Left cardiac atrium (tissue), 4 donors: ENCODE measurements around the gene ZNF408. TPM values are rescaled to one million over a fixed set of nuclear protein-coding genes. Genes with fewer than 3 reads are reported as not detected.

Experiments
- ATAC-seq, 2 donors: fragments of 200-7000 bp; cut with Tn5 transposase; one replicate each; pipeline ENCODE4 v1.9.1; 2020; ENCODE audit warnings: mild to moderate bottlenecking in 2 of 2, moderate library complexity in 2 of 2
- DNase-seq: peaks from one replicate; pipeline ENCODE4 v3.0.0-alpha.2; 2020
- intact Hi-C, 2 donors: fragments of 100-400 bp; cut with DNase I; formaldehyde crosslinking; loops; one replicate each; pipeline versions ENCODE4 v1.14.1 to v1.15.1; 2022 to 2023
- total RNA-seq, 2 donors: library from RNA; stranded (reverse); fragmentation: NEBNext Ultra II Directional; extraction: Animal tissue kit (Norgen Biotek cat#: 25700); gene quantifications; one replicate each; pipeline ENCODE4 v1.2.1, GENCODE V29; 2021
- donor health status: DM: no; HTN: yes; CAD: no.
- donor health status: DM: no; HTN: yes; CAD: no; lungs with severe emphysema.
- donor health status: DM: yes; HTN: yes; CAD: no.
- donor health status: Dilated cardiomyopathy.

The ZNF408 gene
- total RNA-seq, 2 donors from 2014 or later: 7.4 to 9.3 TPM

DNA sequence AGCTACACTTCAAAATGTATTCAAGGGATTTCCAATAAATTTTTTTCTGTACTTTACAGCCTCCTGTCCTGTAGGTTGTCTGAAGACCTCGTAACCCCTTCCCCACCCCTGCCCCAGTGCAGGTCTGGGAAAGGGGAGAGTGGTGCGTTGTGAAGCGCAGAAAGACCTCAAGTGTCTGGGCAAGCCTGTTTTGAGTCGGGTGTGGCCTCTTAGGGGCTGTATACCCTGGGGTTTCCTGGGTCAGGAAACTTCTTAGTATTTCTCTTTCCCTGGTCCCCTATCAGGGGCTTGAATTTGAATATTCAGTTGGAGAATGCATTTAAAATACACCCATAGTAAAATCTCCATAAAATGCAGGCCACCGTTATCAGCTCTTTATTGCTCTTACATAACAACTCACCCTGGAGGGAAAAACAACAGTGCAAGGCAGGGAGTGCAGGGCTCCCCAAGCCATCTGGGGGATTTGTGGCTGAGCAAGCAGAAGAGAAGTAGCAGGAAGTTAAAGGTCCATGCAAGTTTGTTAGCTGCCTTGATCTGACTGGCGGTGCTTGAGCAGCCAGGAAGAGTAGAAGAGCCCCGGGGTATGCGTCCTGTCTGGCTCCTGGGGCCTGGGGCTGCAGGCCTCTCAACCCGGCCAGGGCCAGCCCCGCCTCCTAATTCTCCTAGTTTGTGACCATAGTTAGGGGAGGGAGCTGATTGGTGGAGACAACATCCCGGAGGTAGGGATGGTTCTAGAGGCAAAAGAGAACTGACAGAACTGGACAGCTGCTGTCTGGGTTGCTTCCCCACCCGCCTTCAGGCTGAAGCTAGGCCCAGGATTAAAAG lies 26.2 kb upstream of the ZNF408 start:
- intact Hi-C loops: no loop called here
- peak; percentile 12 for DNase-seq
- ATAC-seq: peak; percentile 38 to 56

DNA sequence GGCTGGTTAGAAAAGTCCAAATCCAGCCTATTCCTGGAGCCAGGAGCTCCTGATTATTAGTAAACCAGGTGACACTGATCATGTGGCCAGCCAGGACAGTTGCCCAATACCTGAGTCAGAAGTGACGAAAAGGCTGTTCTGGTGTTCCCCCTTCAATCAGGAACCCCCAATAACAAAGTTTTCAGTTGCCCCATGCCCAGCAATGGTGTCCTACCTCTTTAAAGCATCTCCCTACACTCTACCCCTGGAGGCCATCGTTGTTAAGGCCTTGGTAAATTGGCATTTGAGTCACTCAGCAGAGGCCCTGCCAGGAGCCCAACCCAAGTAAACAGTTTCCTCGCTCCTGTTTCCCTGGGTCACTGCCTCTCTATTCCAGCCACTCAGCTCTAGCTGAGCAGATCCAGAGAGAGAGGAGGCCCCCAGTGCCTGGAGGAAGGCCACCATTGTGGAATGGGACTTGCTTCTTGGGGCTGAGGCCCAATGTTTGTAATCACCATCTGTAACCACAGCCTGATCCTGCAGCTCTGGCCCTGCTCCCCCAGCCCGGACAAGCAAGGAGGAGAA lies 25.5 kb upstream of the ZNF408 start:
- ATAC-seq: peak; percentile 67 to 80
- intact Hi-C loops: no loop called here
- DNase-seq: peak; percentile 66

DNA sequence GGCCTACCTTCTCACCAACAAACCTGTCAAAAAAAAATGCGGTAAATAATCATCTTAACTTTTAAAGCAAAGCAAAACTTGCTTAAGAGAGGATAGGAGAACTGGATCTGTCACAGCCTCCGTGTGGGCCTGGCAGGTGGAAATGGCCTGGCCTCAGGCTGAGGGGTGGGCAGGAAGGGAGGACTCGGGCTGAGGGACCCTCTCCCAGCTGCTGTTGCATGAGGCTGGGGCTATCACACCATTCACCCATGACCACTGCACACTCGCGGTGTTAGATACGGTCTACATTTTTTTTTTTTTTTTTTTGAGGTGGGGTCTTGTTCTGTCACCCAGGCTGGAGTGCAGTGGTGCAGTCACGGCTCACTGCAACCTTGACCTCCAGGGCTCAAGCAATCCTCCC lies 24.9 kb upstream of the ZNF408 start:
- intact Hi-C loops: no loop called here
- peak; percentile 6 for DNase-seq
- no peak for ATAC-seq

DNA sequence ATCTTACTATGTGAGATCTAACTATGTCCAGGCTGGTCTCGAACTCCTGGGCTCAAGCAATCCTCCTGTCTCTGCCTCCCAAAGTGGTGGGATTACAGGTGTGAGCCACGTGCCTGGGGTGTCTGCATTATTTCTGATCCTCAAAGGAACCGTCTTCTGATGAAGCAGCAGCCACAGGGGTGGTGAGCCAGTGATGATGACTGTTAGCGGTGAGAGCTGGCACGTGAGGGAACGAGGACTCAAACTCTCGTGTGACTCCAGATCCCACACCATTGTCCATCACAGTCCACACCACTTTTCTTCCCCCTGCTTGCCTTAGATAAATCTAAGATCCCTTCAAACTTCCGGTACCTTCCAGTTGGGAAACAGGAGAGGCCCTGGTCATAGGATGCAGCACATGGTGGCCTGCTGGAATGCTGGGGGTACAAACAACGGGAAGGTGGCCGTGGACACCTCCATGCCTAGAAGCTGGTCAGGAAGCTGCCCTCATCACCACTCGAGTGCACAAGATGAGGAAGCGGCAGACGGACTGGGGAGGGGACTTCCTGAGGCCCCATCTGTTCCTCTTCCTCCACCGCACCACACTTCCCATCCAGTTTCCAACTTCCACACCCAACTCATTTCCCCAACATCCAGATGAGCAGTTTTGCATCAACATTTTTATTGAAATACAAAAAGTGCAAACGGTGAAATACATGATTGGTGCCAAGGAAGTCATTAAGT lies 24.2 kb upstream of the ZNF408 start:
- peak; percentile 33 for DNase-seq
- intact Hi-C loops: no loop called here
- peak in 1 of 2 donors; percentile 3 for ATAC-seq

DNA sequence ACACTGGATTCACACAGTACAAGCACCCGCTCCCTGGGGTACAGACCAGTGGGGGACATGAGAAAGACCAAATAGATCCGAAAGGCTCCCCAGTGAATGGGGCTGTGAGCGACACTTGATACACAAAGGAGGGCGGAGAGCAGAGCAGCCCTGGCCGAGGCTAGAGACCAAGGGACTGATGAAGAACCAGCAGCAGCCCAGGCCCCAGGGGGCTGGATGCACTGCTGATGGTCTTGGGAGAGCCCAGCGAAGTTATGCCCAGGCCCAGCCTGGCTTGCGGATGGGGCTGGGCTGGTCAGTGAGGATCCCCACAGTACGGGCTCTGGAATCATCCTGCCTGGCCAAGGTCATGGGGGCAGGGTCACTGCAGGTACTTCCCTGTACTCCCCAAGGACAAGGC lies 23.7 kb upstream of the ZNF408 start:
- DNase-seq (peak; percentile 15), ATAC-seq (no peak)
- intact Hi-C loops: no loop called here

GRCh38 chr11:46677991-46678740 lies 22.7 kb upstream of the ZNF408 start:
- intact Hi-C loops: no loop called here
- DNase-seq: peak; percentile 18
- no peak for ATAC-seq

- intact Hi-C loops: no loop called here
- ATAC-seq: no peak
- DNase-seq: peak; percentile 4
Measured at GRCh38 chr11:46678741-46679130, 22.1 kb upstream of the ZNF408 start.

DNA sequence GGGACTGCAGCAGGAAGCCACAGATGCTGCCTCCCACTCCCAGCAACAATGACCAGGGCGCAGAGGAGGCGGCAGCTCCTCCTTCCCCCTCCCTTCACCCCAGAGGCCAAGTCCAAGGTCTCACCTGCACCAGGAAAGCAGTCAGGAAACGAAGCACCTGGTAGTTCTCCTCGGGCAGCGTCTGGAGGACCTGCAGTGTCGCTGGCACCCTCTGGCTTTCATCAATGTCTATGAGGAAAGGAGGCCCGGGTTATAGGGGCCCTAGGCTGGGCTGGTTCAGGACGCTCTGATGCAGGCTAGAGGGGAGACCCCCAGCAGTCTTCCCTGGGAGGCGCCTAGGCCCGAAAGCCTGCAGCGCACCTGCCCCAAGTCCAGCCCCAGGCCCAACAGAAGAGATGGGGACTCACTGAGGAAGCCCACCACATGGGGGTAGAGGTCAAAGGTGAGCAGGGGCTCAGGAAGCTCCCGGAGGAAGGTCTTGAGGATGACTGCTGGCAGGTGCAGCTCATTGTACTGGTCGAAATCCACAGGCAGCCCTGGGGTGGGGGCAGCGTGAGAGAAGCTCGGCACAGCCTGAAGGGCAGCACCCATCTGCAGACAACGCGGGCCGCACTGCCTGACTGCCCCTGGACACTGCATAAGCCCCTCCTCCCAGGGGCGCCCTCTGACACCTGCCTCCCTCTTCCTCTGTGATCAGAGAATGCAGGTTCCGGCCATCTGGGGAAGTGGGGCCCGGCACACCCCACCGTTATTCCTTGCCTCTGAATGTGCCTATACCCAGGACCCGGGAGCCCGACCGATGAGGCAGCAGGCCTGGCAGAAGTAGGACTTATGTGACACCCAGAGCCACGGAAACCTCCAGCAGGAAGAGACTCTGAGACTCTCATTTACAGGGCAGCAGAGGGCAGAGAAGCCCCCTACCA lies 21.3 kb upstream of the ZNF408 start:
- DNase-seq (peak; percentile 14), ATAC-seq (no peak)
- intact Hi-C loops: no loop called here

- ATAC-seq (no peak), DNase-seq (peak; percentile 17)
- intact Hi-C loops: no loop called here
Measured at GRCh38 chr11:46680164-46680760, 20.6 kb upstream of the ZNF408 start.

DNA sequence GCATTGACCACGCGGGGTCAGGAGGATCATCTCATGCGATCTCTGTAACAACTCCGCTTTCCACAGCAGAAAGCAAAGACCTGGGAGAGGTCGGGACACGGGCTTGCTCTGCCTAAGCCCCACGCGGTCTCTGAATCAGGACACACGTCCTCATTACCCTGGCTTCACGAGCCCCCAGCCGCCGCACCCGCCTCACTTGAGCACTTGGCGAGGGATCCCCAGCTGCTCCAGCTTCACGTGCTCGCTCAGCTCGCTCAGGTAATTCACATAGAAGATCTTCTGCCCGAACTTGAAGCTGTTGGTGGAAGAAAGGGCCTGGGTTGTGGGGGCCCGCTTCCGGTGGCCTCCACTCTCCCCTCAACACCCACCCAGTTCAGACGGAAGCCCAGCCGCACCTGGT lies 20.0 kb upstream of the ZNF408 start:
- intact Hi-C loops: no loop called here
- DNase-seq: peak; percentile 8
- no peak for ATAC-seq

DNA sequence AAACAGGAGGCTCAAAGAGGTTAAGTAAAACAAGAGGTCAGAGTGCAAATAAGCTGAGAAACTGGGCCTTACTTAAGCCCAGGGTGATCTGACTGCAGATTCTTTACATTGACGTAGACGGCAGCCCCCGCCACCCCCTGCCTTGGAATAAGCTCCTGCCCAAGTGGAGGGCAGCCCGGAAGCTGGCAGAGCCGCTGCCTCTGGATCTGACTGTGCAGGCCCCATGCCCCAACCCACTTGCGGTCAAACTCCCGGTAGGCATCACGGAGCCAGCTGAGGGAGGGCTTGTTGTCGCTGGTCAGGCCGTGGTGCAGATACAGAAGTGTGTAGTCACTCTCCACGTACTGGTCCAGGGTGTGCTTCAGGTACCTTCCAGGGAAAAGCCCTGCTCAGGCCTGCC lies 19.0 kb upstream of the ZNF408 start:
- intact Hi-C loops: no loop called here
- DNase-seq (no peak), ATAC-seq (no peak)

GRCh38 chr11:46682773-46683752 lies 17.8 kb upstream of the ZNF408 start:
- intact Hi-C loops: no loop called here
- DNase-seq: peak; percentile 7
- ATAC-seq: no peak

- ATAC-seq (peak; percentile 12 to 74), DNase-seq (no peak)
- intact Hi-C loops: no loop called here
Measured at GRCh38 chr11:46684367-46684766, 16.5 kb upstream of the ZNF408 start.

DNA sequence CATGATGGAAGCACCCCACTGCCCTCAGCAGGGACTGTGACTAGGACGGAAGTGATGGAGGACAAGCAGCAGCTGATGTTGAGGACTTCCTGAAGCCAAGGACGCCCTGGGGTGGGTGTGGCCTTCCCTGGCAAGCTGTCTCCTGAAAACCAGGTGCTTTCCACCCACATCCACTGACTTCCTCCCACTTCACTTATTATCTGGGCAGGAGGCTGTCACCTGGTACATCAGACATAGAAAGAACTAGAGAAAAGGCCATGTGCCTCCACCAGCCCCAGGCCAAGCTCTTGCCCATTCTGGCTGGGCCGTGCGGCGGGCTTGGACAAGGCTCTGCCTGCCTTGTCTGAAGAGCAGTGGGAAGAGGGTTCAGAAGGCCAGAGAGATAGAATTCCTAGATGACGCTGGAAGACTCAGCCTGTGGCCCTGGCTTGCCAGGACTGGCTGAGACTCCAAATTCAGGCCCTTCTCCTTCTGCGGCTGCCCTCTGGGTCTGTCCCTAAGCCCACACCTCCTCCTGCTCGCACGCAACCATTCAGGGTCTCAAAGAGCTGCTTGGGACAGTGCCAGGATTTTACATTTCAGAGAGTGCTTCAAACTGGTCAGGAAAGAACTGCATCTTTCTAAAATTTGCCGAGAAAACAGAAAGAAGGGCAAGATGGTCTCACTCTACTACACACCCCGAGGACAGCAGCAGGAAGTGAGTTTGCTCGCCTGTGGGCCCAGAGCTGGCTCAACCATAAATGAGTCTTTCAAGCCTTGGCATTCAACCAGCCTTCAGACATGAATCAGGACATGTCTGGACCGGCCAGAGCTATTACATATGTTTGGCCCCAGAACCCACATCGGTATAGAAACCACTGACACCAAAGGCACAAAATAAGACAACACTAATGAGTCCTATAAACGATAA lies 13.7 kb upstream of the ZNF408 start:
- intact Hi-C loops: no loop called here
- ATAC-seq: peak; percentile 46 to 75
- peak; percentile 43 for DNase-seq

GRCh38 chr11:46690702-46691101 lies 10.1 kb upstream of the ZNF408 start:
- intact Hi-C loops: no loop called here
- DNase-seq: no peak
- no peak for ATAC-seq

- ATAC-seq (no peak), DNase-seq (no peak)
- intact Hi-C loops: no loop called here
Measured at GRCh38 chr11:46692450-46692849, 8.4 kb upstream of the ZNF408 start.
